ENCODE results near the gene GP9. TPM values are rescaled to one million over a fixed set of nuclear protein-coding genes. Genes with fewer than 3 reads are reported as not detected.
A peak's percentile ranks its signal among the peaks of the same experiment; 100 is the strongest.

GP9 gene
- total RNA-seq, 1 experiment from 2014 or later, result not detected

- no peak for DNase-seq (ENCODE audit: low spot score)
Observed at GRCh38 chr3:129028866-129029265, 31.7 kb upstream of the GP9 start.

- DNase-seq (ENCODE audit: low spot score), result no peak
Observed at GRCh38 chr3:129030611-129031010, 30.0 kb upstream of the GP9 start.

- no peak for DNase-seq (ENCODE audit: low spot score)
Observed at GRCh38 chr3:129031476-129032215, 28.9 kb upstream of the GP9 start.

- no peak for DNase-seq (ENCODE audit: low spot score)
Observed at GRCh38 chr3:129032716-129033115, 27.9 kb upstream of the GP9 start.

- no peak for DNase-seq (ENCODE audit: low spot score)
Observed at GRCh38 chr3:129033151-129033550, 27.4 kb upstream of the GP9 start.

- no peak for DNase-seq (ENCODE audit: low spot score)
Observed at GRCh38 chr3:129033633-129034321, 26.8 kb upstream of the GP9 start.

- no peak for DNase-seq (ENCODE audit: low spot score)
Observed at GRCh38 chr3:129034642-129035041, 25.9 kb upstream of the GP9 start.

- no peak for DNase-seq (ENCODE audit: low spot score)
Observed at GRCh38 chr3:129035360-129036221, 25.0 kb upstream of the GP9 start.

- no peak for DNase-seq (ENCODE audit: low spot score)
Observed at GRCh38 chr3:129036222-129037092, 24.1 kb upstream of the GP9 start.

- no peak for DNase-seq (ENCODE audit: low spot score)
Observed at GRCh38 chr3:129037093-129037419, 23.5 kb upstream of the GP9 start.

GRCh38 chr3:129038121-129038855 lies 22.3 kb upstream of the GP9 start:
- no peak for DNase-seq (ENCODE audit: low spot score)

- peak; percentile 66 for DNase-seq (ENCODE audit: low spot score)
Observed at GRCh38 chr3:129039271-129040038, 21.1 kb upstream of the GP9 start.

- DNase-seq (ENCODE audit: low spot score), result no peak
Observed at GRCh38 chr3:129040039-129040336, 20.6 kb upstream of the GP9 start.

GRCh38 chr3:129040579-129041300 lies 19.8 kb upstream of the GP9 start:
- DNase-seq (ENCODE audit: low spot score), result no peak

GRCh38 chr3:129045675-129046036 lies 14.9 kb upstream of the GP9 start:
- DNase-seq (ENCODE audit: low spot score), result no peak

GRCh38 chr3:129046037-129046731 lies 14.4 kb upstream of the GP9 start:
- no peak for DNase-seq (ENCODE audit: low spot score)

GRCh38 chr3:129046732-129047552 lies 13.6 kb upstream of the GP9 start:
- DNase-seq (ENCODE audit: low spot score), result no peak

- no peak for DNase-seq (ENCODE audit: low spot score)
Observed at GRCh38 chr3:129047553-129047839, 13.1 kb upstream of the GP9 start.
